H9 (cell line): ENCODE results near the gene OAS3. TPM values are rescaled to one million over a fixed set of nuclear protein-coding genes. Genes with fewer than 3 reads are reported as not detected.

Experiments
- DNase-seq: peaks from one replicate; pipeline ENCODE4 v3.0.0-alpha.2; 2017
- H2AFZ ChIP-seq: one replicate; pipeline ENCODE4 v1.6.1; 2013; ENCODE audit warnings: mild to moderate bottlenecking, low read length, control low read depth, moderate library complexity
- H2AK5ac ChIP-seq: 2 replicates; pipeline ENCODE4 v1.6.1; 2013; ENCODE audit warnings: low read length, control low read depth, mixed read lengths; ENCODE audit not compliant: insufficient read length
- H2BK120ac ChIP-seq: one replicate; pipeline ENCODE4 v1.6.1; 2013; ENCODE audit warnings: low read depth, mild to moderate bottlenecking, low read length, control low read depth, inconsistent platforms; ENCODE audit not compliant: poor library complexity, severe bottlenecking
- H2BK12ac ChIP-seq: 2 replicates; pipeline ENCODE4 v1.6.1; 2013; ENCODE audit warnings: low read length, control low read depth, mixed read lengths, low read depth; ENCODE audit not compliant: insufficient read length
- H2BK15ac ChIP-seq: 2 replicates; pipeline ENCODE4 v1.6.1; 2013; ENCODE audit warnings: low read depth, low read length, control low read depth
- H2BK20ac ChIP-seq: one replicate; pipeline ENCODE4 v1.6.1; 2013; ENCODE audit warnings: low read depth, mild to moderate bottlenecking, low read length, control low read depth, inconsistent platforms; ENCODE audit not compliant: poor library complexity, severe bottlenecking
- H2BK5ac ChIP-seq: 2 replicates; pipeline ENCODE4 v1.6.1; 2013; ENCODE audit warnings: low read length, control low read depth, mixed read lengths; ENCODE audit not compliant: insufficient read length
- H3K14ac ChIP-seq: 2 replicates; pipeline ENCODE4 v1.6.1; 2013; ENCODE audit warnings: low read length, control low read depth; ENCODE audit not compliant: insufficient read depth
- H3K18ac ChIP-seq: 2 replicates; pipeline ENCODE4 v1.6.1; 2013; ENCODE audit warnings: low read depth, mild to moderate bottlenecking, mixed read lengths, low read length, control low read depth; ENCODE audit not compliant: insufficient read length
- H3K23ac ChIP-seq: 2 replicates; pipeline ENCODE4 v1.6.1; 2013; ENCODE audit warnings: low read length, control low read depth, mixed read lengths, low read depth; ENCODE audit not compliant: insufficient read length
- H3K23me2 ChIP-seq: 2 replicates; pipeline ENCODE4 v1.6.1; 2013; ENCODE audit warnings: low read depth, mild to moderate bottlenecking, mixed read lengths, low read length, control low read depth; ENCODE audit not compliant: insufficient read length, poor library complexity, severe bottlenecking
- H3K27ac ChIP-seq: 2 replicates; pipeline ENCODE4 v1.5.1; 2013; ENCODE audit warnings: low read length, control low read depth, mixed read lengths, low read depth; ENCODE audit not compliant: insufficient read length
- H3K27me3 ChIP-seq: 2 replicates; pipeline ENCODE4 v1.6.1; 2013; ENCODE audit warnings: low read length, control low read depth, inconsistent platforms; ENCODE audit not compliant: insufficient read depth
- H3K4ac ChIP-seq: 2 replicates; pipeline ENCODE4 v1.6.1; 2013; ENCODE audit warnings: low read depth, mild to moderate bottlenecking, control low read depth, inconsistent platforms, low read length, moderate library complexity
- H3K4me1 ChIP-seq: 2 replicates; pipeline ENCODE4 v1.6.1; 2013; ENCODE audit warnings: low read length, control low read depth, inconsistent platforms; ENCODE audit not compliant: insufficient read depth
- H3K4me2 ChIP-seq: 2 replicates; pipeline ENCODE4 v1.6.1; 2013; ENCODE audit warnings: low read length, control low read depth, mixed read lengths; ENCODE audit not compliant: insufficient read length, insufficient read depth
- H3K56ac ChIP-seq: 2 replicates; pipeline ENCODE4 v1.6.1; 2013; ENCODE audit warnings: low read depth, mild to moderate bottlenecking, mixed read lengths, low read length, control low read depth; ENCODE audit not compliant: insufficient read length
- H3K79me1 ChIP-seq: 2 replicates; pipeline ENCODE4 v1.6.1; 2013; ENCODE audit warnings: low read depth, mild to moderate bottlenecking, moderate library complexity, low read length, control low read depth, inconsistent platforms; ENCODE audit not compliant: insufficient read depth, poor library complexity, severe bottlenecking
- H3K79me2 ChIP-seq: 2 replicates; pipeline ENCODE4 v1.6.1; 2013; ENCODE audit warnings: low read length, control low read depth, inconsistent platforms; ENCODE audit not compliant: insufficient read depth
- H3K9ac ChIP-seq: 2 replicates; pipeline ENCODE4 v1.6.1; 2013; ENCODE audit warnings: low read length, control low read depth, mixed read lengths; ENCODE audit not compliant: insufficient read length; ENCODE audit errors: extremely low read depth
- H3K9me3 ChIP-seq: one replicate; pipeline ENCODE4 v1.6.1; 2013; ENCODE audit warnings: low read depth, low read length, inconsistent platforms; ENCODE audit not compliant: control insufficient read depth
- H3T11ph ChIP-seq: one replicate; pipeline ENCODE4 v1.6.1; 2013; ENCODE audit warnings: mild to moderate bottlenecking, low read length, control low read depth, inconsistent platforms
- H4K20me1 ChIP-seq: one replicate; pipeline ENCODE4 v1.6.1; 2013; ENCODE audit not compliant: control insufficient read depth, insufficient read length, insufficient read depth
- H4K5ac ChIP-seq: 2 replicates; pipeline ENCODE4 v1.6.1; 2013; ENCODE audit warnings: low read depth, mild to moderate bottlenecking, mixed read lengths, low read length, control low read depth; ENCODE audit not compliant: insufficient read length
- H4K8ac ChIP-seq: replicated peaks from 2 replicates; pipeline ENCODE4 v1.6.1; 2013; ENCODE audit warnings: low read length, control low read depth, mixed read lengths, low read depth; ENCODE audit not compliant: insufficient read length
- H4K91ac ChIP-seq: 2 replicates; pipeline ENCODE4 v1.6.1; 2013; ENCODE audit warnings: low read depth, mild to moderate bottlenecking, moderate library complexity, mixed read lengths, low read length, control low read depth; ENCODE audit not compliant: insufficient read length
- H3K27ac Mint-ChIP-seq, 3 experiments: 2 replicates in 2 of 3; 3 replicates in 1 of 3; pipeline ENCODE4 v1.8.0; 2020 to 2021; ENCODE audit warnings: mixed read lengths in 3 of 3, mild to moderate bottlenecking in 1 of 3, moderate library complexity in 1 of 3
- H3K27me3 Mint-ChIP-seq: 2 replicates; pipeline ENCODE4 v1.8.0; 2021; ENCODE audit warnings: low read depth, mild to moderate bottlenecking, moderate library complexity, mixed read lengths
- H3K36me3 Mint-ChIP-seq, 3 experiments: 2 replicates in 2 of 3; 3 replicates in 1 of 3; pipeline ENCODE4 v1.8.0; 2020 to 2021; ENCODE audit warnings: low read depth in 3 of 3, mixed read lengths in 3 of 3; ENCODE audit not compliant: insufficient read depth in 1 of 3
- H3K4me1 Mint-ChIP-seq, 2 experiments: 2 replicates each; pipeline ENCODE4 v1.8.0; 2020; ENCODE audit warnings: mixed read lengths in 2 of 2
- H3K4me3 Mint-ChIP-seq, 2 experiments: 2 replicates in 1 of 2; 3 replicates in 1 of 2; pipeline ENCODE4 v1.8.0; 2020 to 2021; ENCODE audit warnings: mild to moderate bottlenecking in 2 of 2, mixed read lengths in 2 of 2, moderate library complexity in 1 of 2
- H3K9me3 Mint-ChIP-seq, 2 experiments: 2 replicates in 1 of 2; 3 replicates in 1 of 2; pipeline ENCODE4 v1.8.0; 2020; ENCODE audit warnings: mild to moderate bottlenecking in 2 of 2, mixed read lengths in 2 of 2, moderate library complexity in 1 of 2
- CTCF ChIP-seq: fragments of 200-600 bp; sonication (generic); conservative IDR thresholded peaks from 3 replicates; pipeline ENCODE4 v1.8.0; 2021; ENCODE audit warnings: antibody characterized with exemption, mild to moderate bottlenecking
- WGBS: extraction: QIAGEN DNeasy Blood & Tissue Kit; methylation state at CpG from one replicate; pipeline ENCODE4 v1.1.7; 2013; ENCODE audit warnings: missing lambda C conversion rate, low lambda C conversion rate, mixed read lengths; ENCODE audit not compliant: insufficient read length; ENCODE audit errors: extremely low coverage; 5-methylcytosine and 5-hydroxymethylcytosine counted together
- total RNA-seq: library from RNA; stranded (reverse); gene quantifications from 2 replicates; pipeline ENCODE4 v1.2.1, GENCODE V29; 2021

Gene OAS3
- total RNA-seq, 1 experiment from 2014 or later, result 0.81 TPM

GRCh38 chr12:112964067-112964670 lies 25.9 kb downstream of the OAS3 start:
- Mint-ChIP-seq H3K9me3 (peaks cover 11 to 22% of the 10 kb centered on the region in 2 experiments), H3K4me3 (no peak overlapping the region), H3K27me3 (peaks cover 14% of the 10 kb centered on the region), H3K36me3 (peaks cover 6 to 12% (median 9%) of the 10 kb centered on the region in 3 experiments; a peak in 5 of 7 replicates), H3K27ac (no peak overlapping the region), H3K4me1 (peaks cover 0 to 2% of the 10 kb centered on the region in 2 experiments; a peak in 1 of 4 replicates)
- Histone ChIP-seq H2AK5ac (no peak overlapping the region), H4K8ac (no peak overlapping the region), H4K20me1 (no peaks in the 10 kb centered on the region), H2BK20ac (no peak overlapping the region), H3K9ac (no peak overlapping the region), H2BK120ac (no peak overlapping the region), H2BK5ac (no peak overlapping the region), H3K79me1 (no peaks in the 10 kb centered on the region), H2BK15ac (no peak overlapping the region), H4K5ac (no peak overlapping the region), H3K79me2 (no peaks in the 10 kb centered on the region), H3K27me3 (no peaks in the 10 kb centered on the region), H2AFZ (no peak overlapping the region), H3K23me2 (peaks cover 3% of the 10 kb centered on the region), H3K18ac (no peak overlapping the region), H3K4me1 (no peaks in the 10 kb centered on the region), H3K4me2 (no peak overlapping the region), H4K91ac (no peak overlapping the region), H3K4ac (no peak overlapping the region), H3K23ac (no peak overlapping the region), H3K27ac (no peak overlapping the region), H2BK12ac (no peak overlapping the region), H3T11ph (no peak overlapping the region), H3K56ac (no peak overlapping the region), H3K14ac (no peak overlapping the region), H3K9me3 (no peaks in the 10 kb centered on the region)
- DNase-seq, result no peak
- no peak for TF ChIP-seq CTCF
- no CpG with 5 or more reads among the region's 6 CpGs for WGBS
